AG04449 (cell line): ENCODE results near the gene BCAS3.

Experiments
- CTCF ChIA-PET: fragments of 350-600 bp; formaldehyde crosslinking; extraction: SDS; loops from one replicate; lab custom pipeline; 2021; ENCODE audit warnings: antibody characterized with exemption; lab: Yijun Ruan, JAX
- POLR2A ChIA-PET: fragments of 400-600, 350-600 bp; formaldehyde crosslinking; extraction: SDS; loops from one replicate; lab custom pipeline; 2020; ENCODE audit warnings: antibody characterized with exemption, inconsistent platforms; lab: Yijun Ruan, JAX
- DNase-seq: peaks from one replicate; pipeline ENCODE4 v3.0.0-alpha.2; 2010; ENCODE audit warnings: low read depth, low spot score
- H3K4me3 ChIP-seq: 2 replicates; pipeline ENCODE4 v1.5.1; 2011; ENCODE audit warnings: low read depth, mild to moderate bottlenecking, control low read depth, low read length
- CTCF ChIP-seq: IDR thresholded peaks from one replicate; pipeline ENCODE4 v1.5.1; 2011; ENCODE audit warnings: mild to moderate bottlenecking, moderate library complexity, low read length, control low read depth, inconsistent platforms; ENCODE audit not compliant: insufficient read depth; ENCODE audit errors: missing control alignments

The BCAS3 gene

GRCh38 chr17:61200339-61200715 is 522.7 kb downstream of the BCAS3 start:
- ChIA-PET POLR2A (no interaction called here), CTCF (interaction anchor here (0.9 to 1.3 kb wide), 2 partner anchors 17 to 201 kb away, joined by 3 read pairs; no protein-coding TSS in a partner anchor)
- DNase-seq: no peak
- TF ChIP-seq CTCF: no peak
- H3K4me3 ChIP-seq: no peak overlapping the region

GRCh38 chr17:61201211-61201610 is 523.6 kb downstream of the BCAS3 start:
- TF ChIP-seq CTCF: no peak
- DNase-seq: peak; percentile 93
- H3K4me3 ChIP-seq: no peak overlapping the region
- ChIA-PET POLR2A (interaction anchor here (0.7 to 1.0 kb wide), 2 partner anchors 83 to 136 kb away, joined by 3 read pairs; no protein-coding TSS in a partner anchor), CTCF (interaction anchor here (2.1 kb wide), 1 partner anchor 17 kb away, joined by 6 read pairs; no protein-coding TSS in a partner anchor)

GRCh38 chr17:61202564-61202963 is 524.9 kb downstream of the BCAS3 start:
- no peak for DNase-seq
- ChIA-PET POLR2A (no interaction called here), CTCF (interaction anchor here (2.1 kb wide), 1 partner anchor 15 kb away, joined by 6 read pairs; no protein-coding TSS in a partner anchor)
- H3K4me3 ChIP-seq: no peak overlapping the region
- TF ChIP-seq CTCF: no peak

GRCh38 chr17:61203671-61204131 is 526.0 kb downstream of the BCAS3 start:
- H3K4me3 ChIP-seq: no peak overlapping the region
- POLR2A ChIA-PET: no interaction called here
- DNase-seq: no peak
- CTCF ChIA-PET: no interaction called here
- no peak for TF ChIP-seq CTCF

GRCh38 chr17:61204456-61204855 is 526.8 kb downstream of the BCAS3 start:
- POLR2A ChIA-PET: no interaction called here
- CTCF ChIA-PET: interaction anchor here (1.6 kb wide), 1 partner anchor 189 kb away, joined by 3 read pairs; no protein-coding TSS in a partner anchor

GRCh38 chr17:61205401-61205800 is 527.8 kb downstream of the BCAS3 start:
- DNase-seq: no peak
- CTCF ChIA-PET: interaction anchor here (1.6 kb wide), 1 partner anchor 188 kb away, joined by 3 read pairs; no protein-coding TSS in a partner anchor
- no peak for TF ChIP-seq CTCF
- POLR2A ChIA-PET: no interaction called here
- H3K4me3 ChIP-seq: no peak overlapping the region

More at GRCh38 chr17:61204456-61204855, 526.8 kb downstream of the BCAS3 start:
- no peak overlapping the region for H3K4me3 ChIP-seq
- TF ChIP-seq CTCF: no peak
- no peak for DNase-seq
